Esophagus squamous epithelium (tissue), 5 donors: ENCODE results near the gene RANBP1. TPM values are rescaled to one million over a fixed set of nuclear protein-coding genes. Genes with fewer than 3 reads are reported as not detected.

ENCODE experiments used
- DNase-seq: peaks from one replicate; lab custom pipeline; 2025; lab: John Stamatoyannopoulos, UW
- H3K27ac ChIP-seq, 4 donors: fragments of 200-600 bp; sonication (generic); one replicate each; pipeline ENCODE4 v1.5.1; 2016 to 2019; ENCODE audit warnings: mild to moderate bottlenecking in 1 of 4
- H3K27me3 ChIP-seq, 4 donors: fragments of 200-600 bp; sonication (generic); 1 replicate in 3 of 4; 2 replicates in 1 of 4; pipeline versions ENCODE4 v1.5.1 to v1.6.0; 2017 to 2021; ENCODE audit warnings: antibody characterized with exemption in 1 of 4
- H3K36me3 ChIP-seq, 3 donors: fragments of 200-600 bp; sonication (generic); one replicate each; pipeline ENCODE4 v1.5.1; 2016 to 2019
- H3K4me1 ChIP-seq, 3 donors: fragments of 200-600 bp; sonication (generic); one replicate each; pipeline ENCODE4 v1.5.1; 2017 to 2019
- H3K4me3 ChIP-seq, 4 donors: fragments of 200-600 bp; sonication (generic); 1 replicate in 3 of 4; 2 replicates in 1 of 4; pipeline ENCODE4 v1.5.1; 2016 to 2019; ENCODE audit warnings: mild to moderate bottlenecking in 2 of 4, moderate library complexity in 1 of 4
- H3K9me3 ChIP-seq, 3 donors: fragments of 200-600 bp; sonication (generic); one replicate each; pipeline ENCODE4 v1.5.1; 2016 to 2019
- CTCF ChIP-seq, 6 experiments: fragments of 450-650 bp in 4 of 6; fragments of 200-600 bp in 2 of 6; sonication (generic) in 2 of 6; IDR thresholded peaks; one replicate each; pipeline ENCODE4 v1.5.1; 2016 to 2019; ENCODE audit warnings: antibody characterized with exemption in 6 of 6, mild to moderate bottlenecking in 4 of 6, moderate library complexity in 4 of 6
- POLR2A ChIP-seq, 4 donors: fragments of 450-650 bp; IDR thresholded peaks; one replicate each; pipeline ENCODE4 v1.6.1; 2017; ENCODE audit warnings: antibody characterized with exemption in 4 of 4, mild to moderate bottlenecking in 4 of 4, moderate library complexity in 3 of 4
- WGBS, 2 donors: methylation state at CpG; one replicate each; pipeline ENCODE4 v1.1.5; 2018; 5-methylcytosine and 5-hydroxymethylcytosine counted together
- intact Hi-C: fragments of 100-400 bp; cut with DNase I; formaldehyde crosslinking; loops from one replicate; pipeline ENCODE4 v1.15.0; 2022
- total RNA-seq, 4 donors: library from RNA; depleted of rRNA; stranded (reverse); fragments of >200 nt; gene quantifications; one replicate each; pipeline ENCODE4 v1.1.0, GENCODE V29; 2016
- donor health status: DM: yes; HTN: yes; CAD: no.

RANBP1 gene
- total RNA-seq, 4 donors from 2014 or later = 178 to 358 (median 212) TPM

- intact Hi-C loops = no loop called here
- peaks cover 0 to 15% (median 0%) of the 10 kb centered on the region in 3 donors for H3K36me3 ChIP-seq
- H3K9me3 ChIP-seq = no peaks in the 10 kb centered on the region
- H3K27me3 ChIP-seq = peaks cover 0 to 10% (median 0%) of the 10 kb centered on the region in 4 donors
- H3K27ac ChIP-seq = no peak overlapping the region
- no peak for DNase-seq
- TF ChIP-seq CTCF (IDR thresholded peaks at IDR 0.05) (no peak), POLR2A (IDR thresholded peaks at IDR 0.05) (no peak)
- no peak overlapping the region for H3K4me3 ChIP-seq
- 47 to 80% methylated on average over 3 to 5 of the region's 32 CpGs for WGBS, 2 donors
- no peaks in the 10 kb centered on the region for H3K4me1 ChIP-seq
These were observed 33.6 kb downstream of the RANBP1 start for GRCh38 chr22:20149257-20150250.

GRCh38 chr22:20150381-20151275, 34.7 kb downstream of the RANBP1 start, which contains the start of gene CCDC188:
Gene CCDC188, minus strand, starts transcription at chr22:20151055. Its CDS starts 69 bp downstream, at chr22:20150986.
- H3K27ac ChIP-seq = no peak within 1 kb of the TSS
- no peak within 1 kb of the TSS for H3K4me3 ChIP-seq
- peaks cover 0 to 4% (median 0%) of the 10 kb centered on the region in 3 donors for H3K4me1 ChIP-seq
- DNase-seq = no peak
- no peak for TF ChIP-seq POLR2A (IDR thresholded peaks at IDR 0.05)
- TF ChIP-seq CTCF (IDR thresholded peaks at IDR 0.05) = no peak
- H3K9me3 ChIP-seq = no peaks in the 10 kb centered on the region
- 71 to 83% methylated on average over 1 to 3 of the region's 14 CpGs for WGBS, 2 donors
- H3K36me3 ChIP-seq = peaks cover 0 to 4% (median 0%) of the 10 kb centered on the region in 3 donors
- intact Hi-C loops = no loop called here
- H3K27me3 ChIP-seq = peaks cover 0 to 21% (median 0%) of the 10 kb centered on the region in 4 donors

- intact Hi-C loops = no loop called here
- WGBS, 2 donors = 90 to 94% methylated on average over 4 of the region's 4 CpGs
- Histone ChIP-seq H3K4me3 (no peak overlapping the region), H3K9me3 (no peaks in the 10 kb centered on the region), H3K4me1 (peaks cover 0 to 6% (median 0%) of the 10 kb centered on the region in 3 donors), H3K36me3 (no peaks in the 10 kb centered on the region), H3K27ac (no peak overlapping the region), H3K27me3 (peaks cover 0 to 27% (median 0%) of the 10 kb centered on the region in 4 donors)
- TF ChIP-seq POLR2A (IDR thresholded peaks at IDR 0.05) (no peak), CTCF (IDR thresholded peaks at IDR 0.05) (no peak)
- DNase-seq = no peak
These were observed 35.3 kb downstream of the RANBP1 start for GRCh38 chr22:20151276-20151588.

- Histone ChIP-seq H3K9me3 (no peaks in the 10 kb centered on the region), H3K4me3 (no peak overlapping the region), H3K36me3 (no peaks in the 10 kb centered on the region), H3K4me1 (peaks cover 0 to 11% (median 0%) of the 10 kb centered on the region in 3 donors), H3K27ac (no peak overlapping the region), H3K27me3 (peaks cover 0 to 38% (median 0%) of the 10 kb centered on the region in 4 donors)
- intact Hi-C loops = no loop called here
- TF ChIP-seq CTCF (IDR thresholded peaks at IDR 0.05) = no peak
- no peak for TF ChIP-seq POLR2A (IDR thresholded peaks at IDR 0.05)
- no peak for DNase-seq
- 50 to 63% methylated on average over 2 to 11 of the region's 14 CpGs for WGBS, 2 donors
These were observed 36.6 kb downstream of the RANBP1 start for GRCh38 chr22:20152464-20152890.
